Psoas muscle (tissue), 8 donors: ENCODE data around the gene APH1A. TPM values are rescaled to one million over a fixed set of nuclear protein-coding genes. Genes with fewer than 3 reads are reported as not detected.

Experiments
- ATAC-seq, 4 donors: fragments of 200-7000 bp; cut with Tn5 transposase; one replicate each; pipeline ENCODE4 v1.9.1; 2020; ENCODE audit warnings: moderate library complexity in 3 of 4, mild to moderate bottlenecking in 2 of 4
- DNase-seq, 2 donors: peaks; one replicate each; pipeline ENCODE4 v3.0.0-alpha.2; 2020
- H3K27ac ChIP-seq: fragments of 200-600 bp; one replicate; pipeline ENCODE4 v1.8.0; 2022
- H3K27me3 ChIP-seq, 3 donors: fragments of 200-600 bp in 1 of 3; one replicate each; pipeline versions ENCODE4 v1.6.1 to v1.8.0; 2013 to 2022; ENCODE audit warnings: low read length in 2 of 3, mild to moderate bottlenecking in 2 of 3, moderate library complexity in 1 of 3; ENCODE audit not compliant: insufficient read depth in 3 of 3
- H3K36me3 ChIP-seq, 2 donors: fragments of 200-600 bp in 1 of 2; one replicate each; pipeline versions ENCODE4 v1.6.1 to v1.8.0; 2013 to 2022; ENCODE audit warnings: low read depth in 1 of 2, mild to moderate bottlenecking in 1 of 2, moderate library complexity in 1 of 2; ENCODE audit not compliant: insufficient read depth in 1 of 2
- H3K4me1 ChIP-seq: fragments of 200-600 bp; one replicate; pipeline ENCODE4 v1.8.0; 2022
- H3K4me3 ChIP-seq: fragments of 200-600 bp; one replicate; pipeline ENCODE4 v1.8.0; 2022; ENCODE audit warnings: mild to moderate bottlenecking
- H3K9me3 ChIP-seq: fragments of 200-600 bp; one replicate; pipeline ENCODE4 v1.8.0; 2022
- WGBS, 3 donors: extraction: QIAGEN DNeasy Blood & Tissue Kit; methylation state at CpG; one replicate each; pipeline versions ENCODE4 v1.1.6 to v1.1.7; 2013; 5-methylcytosine and 5-hydroxymethylcytosine counted together
- intact Hi-C, 2 donors: fragments of 100-400 bp; cut with DNase I; formaldehyde crosslinking; loops; one replicate each; pipeline versions ENCODE4 v1.11.0 to v1.14.2; 2022
- polyA plus RNA-seq, 3 donors: library from polyadenylated mRNA; stranded (reverse); fragments of 200-250 nt; gene quantifications; one replicate each; pipeline ENCODE4 v1.2.3, GENCODE V29; 2013
- total RNA-seq, 4 donors: library from RNA; stranded (reverse); fragmentation: NEBNext Ultra II Directional in 2 of 4; extraction: Animal tissue kit (Norgen Biotek cat#: 25700) in 2 of 4; gene quantifications; one replicate each; pipeline versions ENCODE4 v1.2.1 to v1.2.4, GENCODE V29; 2021 to 2023
- TF ChIP-seq, protein P1 (sequence below): fragments of 200-600 bp; IDR thresholded peaks from one replicate; pipeline ENCODE4 v1.8.0; 2022; ENCODE audit warnings: antibody characterized with exemption
- donor health status: healthy with polysubstance abuse.
- donor health status: DM: no; HTN: no; CAD: no; lungs with moderate emphysema.
- donor health status: Bipolar disorder and iron deficiency.
- donor health status: healthy.
- donor health status: DM: yes; HTN: yes; CAD: no.
- donor health status: DM: no; HTN: no; CAD: no.
- donor health status: DM: no; HTN: no; CAD: no.
- donor health status: DM: yes; HTN: yes; CAD: no.

The APH1A gene
- total and polyA plus RNA-seq, 7 donors, result 33.1 to 91.5 (median 62.3) TPM

- Histone ChIP-seq H3K4me3 (peak within 1 kb of the TSS; percentile 79), H3K27ac (peak within 1 kb of the TSS; percentile 86), H3K27me3 (no peaks in the 10 kb centered on the region), H3K4me1 (peaks cover 19% of the 10 kb centered on the region), H3K9me3 (no peaks in the 10 kb centered on the region), H3K36me3 (peaks cover 0 to 42% of the 10 kb centered on the region in 2 donors)
- ATAC-seq, result peak; percentile 96 to 99 (median 98)
- WGBS, 3 donors, result 5% methylated on average over 43 of the region's 43 CpGs
- intact Hi-C loops, result no loop called here
- DNase-seq, result peak; percentile 89 to 95
- TF ChIP-seq, protein P1, sequence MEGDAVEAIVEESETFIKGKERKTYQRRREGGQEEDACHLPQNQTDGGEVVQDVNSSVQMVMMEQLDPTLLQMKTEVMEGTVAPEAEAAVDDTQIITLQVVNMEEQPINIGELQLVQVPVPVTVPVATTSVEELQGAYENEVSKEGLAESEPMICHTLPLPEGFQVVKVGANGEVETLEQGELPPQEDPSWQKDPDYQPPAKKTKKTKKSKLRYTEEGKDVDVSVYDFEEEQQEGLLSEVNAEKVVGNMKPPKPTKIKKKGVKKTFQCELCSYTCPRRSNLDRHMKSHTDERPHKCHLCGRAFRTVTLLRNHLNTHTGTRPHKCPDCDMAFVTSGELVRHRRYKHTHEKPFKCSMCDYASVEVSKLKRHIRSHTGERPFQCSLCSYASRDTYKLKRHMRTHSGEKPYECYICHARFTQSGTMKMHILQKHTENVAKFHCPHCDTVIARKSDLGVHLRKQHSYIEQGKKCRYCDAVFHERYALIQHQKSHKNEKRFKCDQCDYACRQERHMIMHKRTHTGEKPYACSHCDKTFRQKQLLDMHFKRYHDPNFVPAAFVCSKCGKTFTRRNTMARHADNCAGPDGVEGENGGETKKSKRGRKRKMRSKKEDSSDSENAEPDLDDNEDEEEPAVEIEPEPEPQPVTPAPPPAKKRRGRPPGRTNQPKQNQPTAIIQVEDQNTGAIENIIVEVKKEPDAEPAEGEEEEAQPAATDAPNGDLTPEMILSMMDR, result no peak
Measured at GRCh38 chr1:150293433-150294253, 24.8 kb upstream of the APH1A start, which contains the start of gene MRPS21. Gene MRPS21 (plus strand): TSS chr1:150293861. CDS start chr1:150294367, 506 bp downstream.

- intact Hi-C loops, result no loop called here
- DNase-seq (no peak), ATAC-seq (no peak)
- Histone ChIP-seq H3K9me3 (no peaks in the 10 kb centered on the region), H3K36me3 (peaks cover 5 to 47% of the 10 kb centered on the region in 2 donors), H3K27ac (no peak overlapping the region), H3K27me3 (no peaks in the 10 kb centered on the region), H3K4me3 (no peak overlapping the region), H3K4me1 (peaks cover 6% of the 10 kb centered on the region)
- TF ChIP-seq, protein P1, result no peak
- 75 to 86% (median 80%) methylated on average over 4 of the region's 4 CpGs for WGBS, 3 donors
Measured at GRCh38 chr1:150288822-150289221, 20.0 kb upstream of the APH1A start.

DNA sequence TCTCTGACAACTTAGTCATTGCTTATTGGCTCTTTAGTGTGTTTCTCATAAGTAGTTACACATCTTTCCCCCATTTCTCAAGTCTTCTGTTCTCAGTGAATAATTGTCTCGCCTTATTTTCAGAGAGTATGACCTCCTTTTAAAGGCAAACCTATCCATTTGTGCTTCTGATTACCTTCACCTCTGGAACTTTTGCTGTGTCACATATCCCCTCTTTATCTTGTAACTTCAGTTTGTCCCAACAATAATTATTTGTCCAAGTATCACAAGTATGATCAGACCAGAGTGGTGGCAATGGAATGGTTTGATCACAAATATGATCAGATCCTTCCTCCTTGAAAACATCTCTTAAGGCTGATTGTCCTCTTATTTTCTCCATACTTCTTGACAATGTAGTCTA, 19.6 kb upstream of the APH1A start:
- no peak for ATAC-seq

GRCh38 chr1:150283260-150283659, 14.4 kb upstream of the APH1A start:
- intact Hi-C loops, result loop anchor here in 1 of 2 donors (5.0 kb wide), 1 partner anchor 46 kb away; the partner anchor contains the start of gene ANP32E
- peak overlapping the region; percentile 80 for H3K4me3 ChIP-seq
- peaks cover 5 to 42% of the 10 kb centered on the region in 2 donors for H3K36me3 ChIP-seq
- TF ChIP-seq, protein P1, result no peak
- DNase-seq (no peak), ATAC-seq (no peak)
- no peaks in the 10 kb centered on the region for H3K27me3 ChIP-seq
- H3K27ac ChIP-seq, result peak overlapping the region; percentile 94
- peaks cover 15% of the 10 kb centered on the region for H3K4me1 ChIP-seq
- 79 to 83% (median 82%) methylated on average over 12 of the region's 12 CpGs for WGBS, 3 donors
- H3K9me3 ChIP-seq, result no peaks in the 10 kb centered on the region

More for the DNA sequence above, 19.6 kb upstream of the APH1A start:
- Histone ChIP-seq H3K36me3 (peaks cover 5 to 47% of the 10 kb centered on the region in 2 donors), H3K4me3 (no peak overlapping the region), H3K27ac (no peak overlapping the region), H3K4me1 (peaks cover 8% of the 10 kb centered on the region), H3K9me3 (no peaks in the 10 kb centered on the region), H3K27me3 (no peaks in the 10 kb centered on the region)
- WGBS, 3 donors, result 75 to 86% (median 82%) methylated on average over 1 of the region's 1 CpG
- DNase-seq, result no peak
- intact Hi-C loops, result no loop called here
- TF ChIP-seq, protein P1, result no peak
